ENCODE data around the gene SCUBE2.

Gene SCUBE2

GRCh38 chr11:9049959-9050358, 41.4 kb downstream of the SCUBE2 start:
- no peak for TF ChIP-seq CTCF (IDR thresholded peaks at IDR 0.05; ENCODE audit: extremely low read depth, missing control alignments)
- no peak for DNase-seq (ENCODE audit: low spot score)

GRCh38 chr11:9047964-9048523, 43.4 kb downstream of the SCUBE2 start:
- DNase-seq (ENCODE audit: low spot score), result no peak
- TF ChIP-seq CTCF (IDR thresholded peaks at IDR 0.05; ENCODE audit: extremely low read depth, missing control alignments), result no peak

- no peak for TF ChIP-seq CTCF (IDR thresholded peaks at IDR 0.05; ENCODE audit: extremely low read depth, missing control alignments)
- DNase-seq (ENCODE audit: low spot score), result no peak
Observed at GRCh38 chr11:9046481-9046880, 44.9 kb downstream of the SCUBE2 start.

GRCh38 chr11:9042488-9042887, 48.9 kb downstream of the SCUBE2 start:
- DNase-seq (ENCODE audit: low spot score), result no peak
- no peak for TF ChIP-seq CTCF (IDR thresholded peaks at IDR 0.05; ENCODE audit: extremely low read depth, missing control alignments)

- DNase-seq (ENCODE audit: low spot score), result no peak
- no peak for TF ChIP-seq CTCF (IDR thresholded peaks at IDR 0.05; ENCODE audit: extremely low read depth, missing control alignments)
Observed at GRCh38 chr11:9041747-9042146, 49.7 kb downstream of the SCUBE2 start.

- DNase-seq (ENCODE audit: low spot score), result no peak
- no peak for TF ChIP-seq CTCF (IDR thresholded peaks at IDR 0.05; ENCODE audit: extremely low read depth, missing control alignments)
Observed at GRCh38 chr11:9040410-9040809, 51.0 kb downstream of the SCUBE2 start.

- TF ChIP-seq CTCF (IDR thresholded peaks at IDR 0.05; ENCODE audit: extremely low read depth, missing control alignments), result no peak
- DNase-seq (ENCODE audit: low spot score), result no peak
Observed at GRCh38 chr11:9039863-9040262, 51.5 kb downstream of the SCUBE2 start.
